Hematopoietic multipotent progenitor cell treated with erythropoietin and hydrocortisone succinate and interleukin-3 and kit ligand, for 6 days (in vitro differentiated cells): ENCODE data around the gene SHROOM3.
"Not testable (repeated sequence)": the region's sequence is repeated elsewhere in the genome, so short reads cannot be mapped to it uniquely, and the experiment has no call there.

ENCODE experiments used
- DNase-seq: peaks from one replicate; pipeline ENCODE4 v3.0.0-alpha.2; 2015

The SHROOM3 gene

GRCh38 chr4:76596713-76597112, 161.7 kb downstream of the SHROOM3 start:
- no peak for DNase-seq

- DNase-seq: no peak
These were observed 162.5 kb downstream of the SHROOM3 start for GRCh38 chr4:76597423-76597979.

GRCh38 chr4:76600447-76600846, 165.4 kb downstream of the SHROOM3 start:
- DNase-seq: no peak

- peak; percentile 62 for DNase-seq
These were observed 166.8 kb downstream of the SHROOM3 start for GRCh38 chr4:76601791-76602190.

GRCh38 chr4:76605099-76605563, 170.1 kb downstream of the SHROOM3 start:
- no peak for DNase-seq

GRCh38 chr4:76606645-76607265, 171.7 kb downstream of the SHROOM3 start:
- DNase-seq: peak; percentile 13

GRCh38 chr4:76607266-76607799, 172.3 kb downstream of the SHROOM3 start:
- no peak for DNase-seq

GRCh38 chr4:76607846-76608245, 172.8 kb downstream of the SHROOM3 start:
- DNase-seq: no peak

GRCh38 chr4:76608549-76608948, 173.5 kb downstream of the SHROOM3 start:
- not testable (repeated sequence) for DNase-seq

- DNase-seq: no peak
These were observed 175.9 kb downstream of the SHROOM3 start for GRCh38 chr4:76610751-76611547.

GRCh38 chr4:76611616-76612207, 176.7 kb downstream of the SHROOM3 start:
- DNase-seq: no peak

GRCh38 chr4:76614589-76614988, 179.6 kb downstream of the SHROOM3 start:
- DNase-seq: no peak

GRCh38 chr4:76615999-76616398, 181.0 kb downstream of the SHROOM3 start:
- no peak for DNase-seq

- DNase-seq: no peak
These were observed 181.5 kb downstream of the SHROOM3 start for GRCh38 chr4:76616526-76616925.

- no peak for DNase-seq
These were observed 185.9 kb downstream of the SHROOM3 start for GRCh38 chr4:76620723-76621468.

GRCh38 chr4:76622126-76622525, 187.1 kb downstream of the SHROOM3 start:
- DNase-seq: no peak

GRCh38 chr4:76622717-76623116, 187.7 kb downstream of the SHROOM3 start:
- DNase-seq: no peak

- no peak for DNase-seq
These were observed 188.4 kb downstream of the SHROOM3 start for GRCh38 chr4:76623217-76624045.

- DNase-seq: no peak
These were observed 189.2 kb downstream of the SHROOM3 start for GRCh38 chr4:76624241-76624681.

GRCh38 chr4:76624931-76625715, 190.1 kb downstream of the SHROOM3 start:
- DNase-seq: no peak
